HUES64 (cell line): ENCODE data around the gene ADGRE3.
"Not testable (repeated sequence)": the region's sequence is repeated elsewhere in the genome, so short reads cannot be mapped to it uniquely, and the experiment has no call there.

ENCODE experiments used
- H3K27ac ChIP-seq: 2 replicates; pipeline ENCODE4 v1.7.0; 2013; ENCODE audit warnings: low read depth, low read length, inconsistent platforms
- H3K27me3 ChIP-seq: 2 replicates; pipeline ENCODE4 v1.6.1; 2013; ENCODE audit warnings: mild to moderate bottlenecking, low read length; ENCODE audit not compliant: insufficient read depth
- H3K36me3 ChIP-seq: 2 replicates; pipeline ENCODE4 v1.6.1; 2013; ENCODE audit warnings: mild to moderate bottlenecking, low read length; ENCODE audit not compliant: insufficient read depth
- H3K4me1 ChIP-seq: 2 replicates; pipeline ENCODE4 v1.6.1; 2013; ENCODE audit warnings: mild to moderate bottlenecking, low read length, moderate library complexity; ENCODE audit not compliant: insufficient read depth
- H3K4me3 ChIP-seq: 2 replicates; pipeline ENCODE4 v1.5.1; 2013; ENCODE audit warnings: mild to moderate bottlenecking, low read length, moderate library complexity
- H3K9ac ChIP-seq: 2 replicates; pipeline ENCODE4 v1.6.1; 2013; ENCODE audit warnings: mild to moderate bottlenecking, low read depth, low read length
- H3K9me3 ChIP-seq: 2 replicates; pipeline ENCODE4 v1.6.1; 2013; ENCODE audit warnings: low read depth, low read length; ENCODE audit not compliant: insufficient read depth
- WGBS: fragments of 150-250, 120-280 bp; methylation state at CpG from one replicate; pipeline ENCODE4 v1.1.7; 2013; ENCODE audit warnings: missing lambda C conversion rate; 5-methylcytosine and 5-hydroxymethylcytosine counted together

The ADGRE3 gene

DNA sequence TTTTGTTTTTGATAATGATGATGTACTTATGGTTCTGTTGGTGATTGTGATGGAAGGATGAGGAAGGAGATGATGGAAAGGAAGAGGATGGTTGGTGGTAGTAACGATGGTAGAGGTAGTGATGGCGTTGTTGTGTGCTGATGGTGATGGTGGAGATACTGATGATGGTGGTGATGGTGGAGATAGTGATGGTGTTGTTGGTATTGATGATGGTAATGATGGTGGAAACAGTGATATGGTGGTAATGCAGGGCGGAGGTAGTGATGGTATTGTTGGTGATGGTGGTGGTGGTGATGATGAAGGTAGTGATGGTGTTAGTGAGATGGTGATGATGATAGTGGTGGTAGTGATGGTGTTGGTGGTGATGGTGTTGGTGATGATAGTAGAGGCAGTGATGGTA lies 79.1 kb downstream of the ADGRE3 start:
- Histone ChIP-seq H3K9me3 (peaks cover 55% of the 10 kb centered on the region), H3K27me3 (no peaks in the 10 kb centered on the region)
- 81% methylated on average over 3 of the region's 3 CpGs for WGBS

DNA sequence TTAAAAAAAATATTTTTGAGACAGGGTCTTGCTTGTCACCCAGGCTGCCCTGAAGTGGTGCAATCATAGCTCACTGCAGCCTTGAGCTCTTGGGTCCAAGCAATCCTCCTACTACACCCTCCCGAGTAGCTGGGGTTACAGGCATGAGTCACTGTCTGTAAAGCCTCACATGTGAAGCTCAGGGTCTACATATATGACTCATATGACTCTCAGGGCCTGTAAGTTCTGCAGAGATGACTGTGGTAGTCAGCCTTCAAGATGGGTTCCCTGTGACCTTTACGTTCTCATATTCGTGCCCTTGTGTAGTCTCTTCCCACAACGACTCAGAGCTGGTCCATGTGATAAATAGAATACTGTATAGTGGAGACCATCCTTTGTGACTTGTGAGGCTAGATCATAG lies 85.2 kb downstream of the ADGRE3 start:
- H3K27ac ChIP-seq, H3K9ac ChIP-seq, H3K27me3 ChIP-seq, H3K4me1 ChIP-seq, H3K4me3 ChIP-seq, H3K36me3 ChIP-seq: not testable (repeated sequence)
- no CpG with 5 or more reads among the region's 4 CpGs for WGBS
- peaks cover 17% of the 10 kb centered on the region for H3K9me3 ChIP-seq

More for the DNA sequence above, 79.1 kb downstream of the ADGRE3 start:
- Histone ChIP-seq H3K4me3 (no peak overlapping the region), H3K27ac (no peak overlapping the region), H3K36me3 (no peaks in the 10 kb centered on the region), H3K4me1 (no peaks in the 10 kb centered on the region), H3K9ac (no peak overlapping the region)

DNA sequence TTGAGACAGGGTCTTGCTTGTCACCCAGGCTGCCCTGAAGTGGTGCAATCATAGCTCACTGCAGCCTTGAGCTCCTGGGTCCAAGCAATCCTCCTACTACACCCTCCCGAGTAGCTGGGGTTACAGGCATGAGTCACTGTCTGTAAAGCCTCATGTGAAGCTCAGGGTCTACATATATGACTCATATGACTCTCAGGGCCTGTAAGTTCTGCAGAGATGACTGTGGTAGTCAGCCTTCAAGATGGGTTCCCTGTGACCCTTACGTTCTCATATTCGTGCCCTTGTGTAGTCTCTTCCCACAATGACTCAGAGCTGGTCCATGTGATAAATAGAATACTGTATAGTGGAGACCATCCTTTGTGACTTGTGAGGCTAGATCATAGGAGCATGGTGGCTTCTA lies 89.5 kb downstream of the ADGRE3 start:
- H3K27me3 ChIP-seq, H3K27ac ChIP-seq, H3K9me3 ChIP-seq, H3K4me1 ChIP-seq, H3K36me3 ChIP-seq, H3K9ac ChIP-seq, H3K4me3 ChIP-seq: not testable (repeated sequence)
- 75% methylated on average over 1 of the region's 3 CpGs for WGBS

DNA sequence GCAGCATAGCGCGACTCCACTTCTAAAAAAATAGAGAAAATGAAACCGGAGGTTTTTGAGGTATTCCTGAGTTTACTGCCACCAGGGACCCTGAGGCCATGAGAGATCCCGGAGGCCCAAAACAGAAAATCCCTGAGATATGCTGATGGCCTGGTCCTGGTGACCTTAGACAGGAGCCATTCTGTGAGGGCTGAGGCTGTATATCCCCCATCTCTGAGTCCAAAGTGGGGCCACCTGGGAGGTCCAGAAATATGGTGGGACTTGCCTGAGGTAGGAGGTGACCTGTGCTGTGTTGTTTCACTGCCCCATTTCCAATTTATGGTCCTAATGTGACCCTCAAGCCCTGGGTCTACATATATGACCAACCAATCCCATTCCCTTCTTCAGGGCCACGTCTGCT lies 90.3 kb downstream of the ADGRE3 start:
- WGBS = 85% methylated on average over 4 of the region's 5 CpGs
- H3K9ac ChIP-seq = not testable (repeated sequence)

DNA sequence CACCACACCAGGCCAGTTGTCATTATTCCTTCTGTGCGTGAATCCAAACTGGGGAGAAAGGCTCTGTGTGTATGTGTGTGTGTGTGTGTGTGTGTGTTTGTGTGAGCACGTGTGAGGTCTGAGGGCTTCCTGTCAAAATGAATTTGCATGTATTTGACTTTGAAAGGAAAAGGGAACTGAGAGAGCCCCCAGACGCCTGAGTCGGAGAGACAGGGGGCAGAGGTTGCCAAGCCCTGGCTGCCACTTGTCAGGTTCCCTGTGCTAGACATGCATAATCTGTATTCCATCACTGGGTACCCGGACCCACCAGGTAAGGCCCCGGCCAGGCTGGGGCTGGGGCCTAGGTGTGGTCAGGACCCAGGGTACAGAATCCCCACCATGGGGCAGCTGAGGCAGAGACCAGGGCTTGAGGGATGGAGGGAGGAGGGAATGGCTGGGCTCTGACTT lies 91.7 kb downstream of the ADGRE3 start, which contains the start of gene CLEC17A:
Gene CLEC17A (plus strand): TSS at position 191 of the 447 bp plus-strand sequence. CDS start 77 bp downstream, at position 268.
- Histone ChIP-seq H3K27ac (no peak within 1 kb of the TSS), H3K27me3 (no peaks in the 10 kb centered on the region), H3K36me3 (no peaks in the 10 kb centered on the region), H3K4me1 (no peaks in the 10 kb centered on the region), H3K9ac (no peak within 1 kb of the TSS), H3K4me3 (no peak within 1 kb of the TSS), H3K9me3 (0 out of 2 replicates have a peak, but pooled peaks cover 1% of the 10 kb centered on the region)
- 63% methylated on average over 6 of the region's 6 CpGs for WGBS

More for the DNA sequence above, 90.3 kb downstream of the ADGRE3 start:
- H3K4me3 ChIP-seq, H3K36me3 ChIP-seq, H3K27me3 ChIP-seq, H3K27ac ChIP-seq, H3K9me3 ChIP-seq, H3K4me1 ChIP-seq: not testable (repeated sequence)

DNA sequence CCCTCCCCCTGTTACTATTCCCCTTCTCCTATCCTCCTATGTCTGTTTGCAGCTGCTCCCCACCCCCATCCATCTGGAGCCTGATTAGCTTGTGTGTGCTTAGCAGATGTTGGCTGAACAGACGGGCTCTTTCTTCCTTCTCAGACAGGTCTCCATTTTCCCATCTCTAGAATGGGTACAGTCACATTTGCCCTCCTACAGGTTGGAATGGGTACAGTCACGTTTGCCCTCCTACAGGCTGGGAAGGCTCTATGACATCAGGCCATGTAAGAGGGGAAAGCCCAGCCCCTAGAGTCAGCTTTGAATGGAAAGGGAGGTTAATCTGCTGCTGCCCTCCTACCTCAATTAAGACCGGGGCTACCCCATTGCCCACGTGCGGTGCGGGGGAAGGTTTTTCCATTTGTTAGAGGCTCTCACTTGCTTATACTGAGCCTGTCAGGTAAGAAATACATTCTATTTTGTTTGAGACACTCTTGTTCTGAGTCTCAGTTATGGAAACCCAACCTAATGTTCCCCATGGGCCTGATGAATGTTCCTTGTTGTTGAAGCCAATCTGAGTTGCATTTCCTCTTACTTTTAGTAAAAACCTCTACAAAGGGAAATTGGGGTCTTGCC lies 93.9 kb downstream of the ADGRE3 start:
- Histone ChIP-seq H3K27ac (no peak overlapping the region), H3K4me1 (no peaks in the 10 kb centered on the region), H3K27me3 (no peaks in the 10 kb centered on the region), H3K9ac (no peak overlapping the region), H3K36me3 (no peaks in the 10 kb centered on the region), H3K4me3 (no peak overlapping the region), H3K9me3 (no peaks in the 10 kb centered on the region)
- 60% methylated on average over 6 of the region's 6 CpGs for WGBS

DNA sequence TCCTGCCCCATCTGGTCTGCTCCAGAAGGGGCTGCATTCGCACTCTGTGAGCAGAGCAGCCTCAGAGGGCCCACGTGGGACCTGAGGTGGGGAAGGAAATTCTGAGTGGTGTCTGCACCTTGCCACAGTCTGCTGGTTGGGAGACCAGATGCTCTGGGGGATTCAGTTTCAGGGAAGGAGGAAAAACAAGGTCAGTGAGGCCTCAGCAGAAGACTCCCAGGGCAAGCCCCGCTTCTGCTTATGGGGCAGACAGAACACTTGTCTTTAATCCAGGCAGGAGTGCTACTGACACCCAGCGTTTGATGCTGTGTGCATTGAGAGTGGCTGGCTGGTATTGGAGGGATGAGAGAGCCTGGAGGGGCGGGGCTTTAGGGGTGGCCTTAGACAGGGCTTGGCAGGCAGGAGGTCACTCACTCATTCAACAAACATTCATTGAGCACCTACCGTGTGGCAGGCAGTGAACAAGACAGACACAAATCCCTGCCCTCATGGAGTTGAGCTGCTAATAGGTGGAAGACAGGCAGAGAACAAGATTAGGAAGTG lies 96.7 kb downstream of the ADGRE3 start:
- H3K27ac ChIP-seq = no peak overlapping the region
- no peaks in the 10 kb centered on the region for H3K27me3 ChIP-seq
- H3K9ac ChIP-seq = no peak overlapping the region
- no peaks in the 10 kb centered on the region for H3K9me3 ChIP-seq
- no peaks in the 10 kb centered on the region for H3K4me1 ChIP-seq
- no peak overlapping the region for H3K4me3 ChIP-seq
- WGBS = 55% methylated on average over 6 of the region's 6 CpGs
- no peaks in the 10 kb centered on the region for H3K36me3 ChIP-seq

DNA sequence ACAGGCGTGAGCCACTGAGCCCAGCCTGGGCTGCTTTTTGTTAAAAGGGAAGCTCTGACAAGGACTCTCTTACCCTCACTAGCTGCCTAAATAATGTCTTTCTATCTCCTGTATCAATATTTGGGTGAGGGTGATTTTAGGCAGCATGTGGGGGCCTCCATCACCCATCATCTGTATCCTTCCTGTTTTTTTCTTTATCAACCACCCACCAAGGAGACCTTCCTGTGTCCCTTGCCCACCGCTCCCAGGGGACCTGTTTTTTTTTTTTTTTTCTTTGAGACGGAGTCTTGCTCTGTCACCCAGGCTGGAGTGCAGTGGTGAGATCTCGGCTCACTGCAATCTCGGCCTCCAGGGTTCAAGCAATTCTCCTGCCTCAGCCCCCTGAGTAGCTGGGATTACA lies 97.4 kb downstream of the ADGRE3 start:
- Histone ChIP-seq H3K9me3 (no peaks in the 10 kb centered on the region), H3K27me3 (no peaks in the 10 kb centered on the region), H3K4me1 (no peaks in the 10 kb centered on the region), H3K9ac (no peak overlapping the region), H3K27ac (no peak overlapping the region), H3K4me3 (no peak overlapping the region), H3K36me3 (no peaks in the 10 kb centered on the region)
- 87% methylated on average over 5 of the region's 5 CpGs for WGBS

DNA sequence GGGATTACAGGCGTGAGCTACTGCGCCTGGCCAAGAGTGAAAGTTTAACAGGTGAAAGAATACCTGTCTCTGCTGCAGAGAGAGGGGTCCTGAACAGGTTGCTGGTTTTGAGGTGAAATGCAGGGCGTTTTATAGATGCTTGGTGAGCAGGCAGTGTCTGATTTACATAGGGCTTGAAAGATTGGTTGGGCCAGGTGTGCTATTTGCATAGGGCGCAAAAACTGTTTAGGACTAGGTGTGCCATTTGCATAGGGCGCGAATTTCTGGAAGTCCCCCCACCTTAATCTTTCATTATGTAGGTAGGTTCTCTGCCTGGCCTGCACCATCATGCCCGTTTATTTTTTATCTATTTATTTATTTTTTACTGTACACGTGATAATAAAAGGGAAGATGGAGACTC lies 98.3 kb downstream of the ADGRE3 start:
- no peak overlapping the region for H3K27ac ChIP-seq

DNA sequence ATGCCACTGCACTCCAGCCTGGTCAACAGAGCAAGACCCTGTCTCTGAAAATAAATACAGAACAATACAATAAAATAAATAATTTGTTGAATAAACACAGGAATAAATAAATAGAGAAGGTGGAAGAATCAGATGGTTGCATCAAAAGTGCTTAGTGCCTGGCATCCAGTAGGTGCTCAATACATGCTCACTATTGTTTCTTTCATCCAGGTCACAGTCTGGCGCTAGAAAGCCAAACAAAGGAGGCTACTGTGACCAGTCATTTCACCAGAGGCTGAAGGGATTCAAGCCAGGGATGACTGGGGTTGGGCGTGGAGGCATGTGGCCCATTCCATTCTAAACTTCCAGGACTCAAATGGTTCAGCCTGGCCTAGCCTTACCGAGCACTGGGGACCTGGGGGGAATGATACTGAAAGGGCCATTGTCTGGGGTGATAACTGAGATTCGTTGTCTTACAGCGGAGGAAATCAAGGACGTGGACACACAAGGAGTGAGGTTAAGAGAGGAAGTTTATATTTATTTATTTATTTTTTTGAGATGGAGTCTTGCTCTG lies 99.1 kb downstream of the ADGRE3 start:
- no peak overlapping the region for H3K4me3 ChIP-seq
- no peaks in the 10 kb centered on the region for H3K4me1 ChIP-seq
- H3K36me3 ChIP-seq = no peaks in the 10 kb centered on the region
- 81% methylated on average over 6 of the region's 6 CpGs for WGBS
- H3K27ac ChIP-seq = no peak overlapping the region
- H3K9ac ChIP-seq = no peak overlapping the region
- H3K27me3 ChIP-seq = no peaks in the 10 kb centered on the region
- no peaks in the 10 kb centered on the region for H3K9me3 ChIP-seq

More for the DNA sequence above, 98.3 kb downstream of the ADGRE3 start:
- no peak overlapping the region for H3K4me3 ChIP-seq
- no peaks in the 10 kb centered on the region for H3K9me3 ChIP-seq
- no peak overlapping the region for H3K9ac ChIP-seq
- no peaks in the 10 kb centered on the region for H3K36me3 ChIP-seq
- H3K4me1 ChIP-seq = no peaks in the 10 kb centered on the region
- no peaks in the 10 kb centered on the region for H3K27me3 ChIP-seq
- WGBS = 79% methylated on average over 5 of the region's 8 CpGs

DNA sequence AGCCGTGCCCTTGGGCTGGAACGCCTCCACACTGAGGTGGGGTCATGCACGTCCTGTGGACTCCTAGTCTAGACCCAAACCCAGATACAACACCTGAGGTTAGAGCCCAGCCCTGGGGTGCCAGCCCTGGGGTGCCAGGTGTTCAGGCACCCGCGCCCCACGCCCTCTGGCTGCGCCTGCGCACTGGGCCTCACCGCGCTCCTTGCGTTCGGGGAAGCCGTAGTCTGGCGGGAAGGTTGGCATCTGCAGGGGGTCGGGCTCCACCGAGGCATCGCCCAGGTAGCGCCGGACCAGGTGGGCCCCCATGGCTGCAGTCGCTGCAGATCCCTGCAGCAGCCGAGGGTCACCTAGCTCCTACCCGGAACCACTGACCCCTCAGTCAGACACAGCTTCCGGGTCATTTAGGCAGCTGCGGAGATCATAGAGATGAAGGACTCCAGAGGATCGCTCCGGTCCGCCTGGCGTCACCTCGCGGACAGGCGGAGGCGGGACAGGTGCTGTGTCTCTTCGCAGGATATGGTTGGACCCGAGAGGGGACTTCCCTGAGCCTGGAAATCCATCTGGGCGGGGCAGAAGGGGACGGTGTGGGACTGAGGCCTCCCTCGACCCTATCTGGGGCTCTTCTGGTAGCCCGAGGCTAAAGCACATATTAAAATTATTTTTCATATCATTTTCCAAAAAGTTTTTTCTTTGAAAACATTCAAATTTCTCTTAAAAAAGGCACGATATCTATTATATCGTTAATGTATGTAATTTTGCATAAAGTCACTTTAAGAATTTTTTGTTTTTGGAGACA lies 102.8 kb downstream of the ADGRE3 start, which contains the start of gene NDUFB7:
Gene NDUFB7 (minus strand): TSS at position 372 of the 796 bp plus-strand sequence. CDS start 66 bp downstream, at position 306.
- peak within 1 kb of the TSS; percentile 87 for H3K27ac ChIP-seq
- peak within 1 kb of the TSS; percentile 96 for H3K4me3 ChIP-seq
- H3K36me3 ChIP-seq = peaks cover 4% of the 10 kb centered on the region; the same call in 1 of the 2 replicates
- H3K27me3 ChIP-seq = no peaks in the 10 kb centered on the region
- 1% methylated on average over 38 of the region's 40 CpGs for WGBS
- H3K9ac ChIP-seq = peak within 1 kb of the TSS; percentile 89
- no peaks in the 10 kb centered on the region for H3K4me1 ChIP-seq
- no peaks in the 10 kb centered on the region for H3K9me3 ChIP-seq
